ENCODE data around the gene TNFRSF4.

Gene TNFRSF4

GRCh38 chr1:1234180-1234808 lies 20.3 kb upstream of the TNFRSF4 start:
- peaks cover 31% of the 10 kb centered on the region for H3K4me1 ChIP-seq (ENCODE audit: insufficient read depth, low read length, severe bottlenecking)
- no peaks in the 10 kb centered on the region for H4K20me1 ChIP-seq (ENCODE audit: insufficient read depth, low read length)
- H3K27me3 ChIP-seq (ENCODE audit: insufficient read depth, low read length), result 0 out of 2 replicates have a peak, but pooled peaks cover 9% of the 10 kb centered on the region
- H3K4me3 ChIP-seq (ENCODE audit: low read depth, low read length, poor library complexity, severe bottlenecking), result no peak overlapping the region
- no peaks in the 10 kb centered on the region for H3K9me3 ChIP-seq (ENCODE audit: low read length)
- no peak overlapping the region for H3K9ac ChIP-seq (ENCODE audit: low read length)
- H3K79me2 ChIP-seq (ENCODE audit: insufficient read depth, low read length), result peaks cover 19% of the 10 kb centered on the region
- no peaks in the 10 kb centered on the region for H3K9me2 ChIP-seq (ENCODE audit: low read depth, low read length)
- H3K36me3 ChIP-seq (ENCODE audit: insufficient read depth, low read length), result peaks cover 21% of the 10 kb centered on the region; the same call in 1 of the 2 replicates
- no peaks in the 10 kb centered on the region for H3F3A ChIP-seq (ENCODE audit: insufficient read depth, low read length)
- no peak overlapping the region for H3K27ac ChIP-seq (ENCODE audit: low read depth, low read length, poor library complexity, severe bottlenecking)
- no peak overlapping the region for H2AFZ ChIP-seq (ENCODE audit: low read length)
- H3K4me2 ChIP-seq (ENCODE audit: low read length), result no peak overlapping the region
- TF ChIP-seq EZH2 (IDR thresholded peaks at IDR 0.05; ENCODE audit: borderline replicate concordance, low read length) (no peak), CTCF (IDR thresholded peaks at IDR 0.05; ENCODE audit: low read length) (no peak)

- Histone ChIP-seq H2AFZ (ENCODE audit: low read length) (no peak overlapping the region), H3K4me1 (ENCODE audit: insufficient read depth, low read length, severe bottlenecking) (peaks cover 39% of the 10 kb centered on the region), H3K9me2 (ENCODE audit: low read depth, low read length) (no peaks in the 10 kb centered on the region), H3K9ac (ENCODE audit: low read length) (no peak overlapping the region), H3K79me2 (ENCODE audit: insufficient read depth, low read length) (peaks cover 19% of the 10 kb centered on the region), H3K27me3 (ENCODE audit: insufficient read depth, low read length) (0 out of 2 replicates have a peak, but pooled peaks cover 9% of the 10 kb centered on the region), H3K27ac (ENCODE audit: low read depth, low read length, poor library complexity, severe bottlenecking) (no peak overlapping the region), H4K20me1 (ENCODE audit: insufficient read depth, low read length) (no peaks in the 10 kb centered on the region), H3K9me3 (ENCODE audit: low read length) (no peaks in the 10 kb centered on the region), H3K4me2 (ENCODE audit: low read length) (no peak overlapping the region; the same call in 1 of the 2 replicates), H3K4me3 (ENCODE audit: low read depth, low read length, poor library complexity, severe bottlenecking) (no peak overlapping the region), H3F3A (ENCODE audit: insufficient read depth, low read length) (no peaks in the 10 kb centered on the region), H3K36me3 (ENCODE audit: insufficient read depth, low read length) (peaks cover 25% of the 10 kb centered on the region)
- no peak for TF ChIP-seq CTCF (IDR thresholded peaks at IDR 0.05; ENCODE audit: low read length)
- no peak for TF ChIP-seq EZH2 (IDR thresholded peaks at IDR 0.05; ENCODE audit: borderline replicate concordance, low read length)
Measured at GRCh38 chr1:1233567-1233892, 19.6 kb upstream of the TNFRSF4 start.

GRCh38 chr1:1232796-1233566 lies 19.0 kb upstream of the TNFRSF4 start:
- no peaks in the 10 kb centered on the region for H4K20me1 ChIP-seq (ENCODE audit: insufficient read depth, low read length)
- H3K36me3 ChIP-seq (ENCODE audit: insufficient read depth, low read length), result peaks cover 31% of the 10 kb centered on the region
- TF ChIP-seq EZH2 (IDR thresholded peaks at IDR 0.05; ENCODE audit: borderline replicate concordance, low read length), result no peak
- H3K4me2 ChIP-seq (ENCODE audit: low read length), result peak overlapping the region; percentile 45
- no peaks in the 10 kb centered on the region for H3F3A ChIP-seq (ENCODE audit: insufficient read depth, low read length)
- H3K4me3 ChIP-seq (ENCODE audit: low read depth, low read length, poor library complexity, severe bottlenecking), result peak overlapping the region; percentile 37
- peaks cover 40% of the 10 kb centered on the region for H3K4me1 ChIP-seq (ENCODE audit: insufficient read depth, low read length, severe bottlenecking)
- H3K27ac ChIP-seq (ENCODE audit: low read depth, low read length, poor library complexity, severe bottlenecking), result no peak overlapping the region
- H3K9me2 ChIP-seq (ENCODE audit: low read depth, low read length), result no peaks in the 10 kb centered on the region
- no peak overlapping the region for H3K9ac ChIP-seq (ENCODE audit: low read length)
- no peak overlapping the region for H2AFZ ChIP-seq (ENCODE audit: low read length)
- H3K27me3 ChIP-seq (ENCODE audit: insufficient read depth, low read length), result 0 out of 2 replicates have a peak, but pooled peaks cover 9% of the 10 kb centered on the region
- no peaks in the 10 kb centered on the region for H3K9me3 ChIP-seq (ENCODE audit: low read length)
- H3K79me2 ChIP-seq (ENCODE audit: insufficient read depth, low read length), result peaks cover 19% of the 10 kb centered on the region

Data from OCI-LY1 (cell line).